HepG2 (cell line): ENCODE data around the gene C6orf136. TPM values are rescaled to one million over a fixed set of nuclear protein-coding genes. Genes with fewer than 3 reads are reported as not detected.
A peak's percentile ranks its signal among the peaks of the same experiment; 100 is the strongest.

Experiments
- DDIT3 ChIP-seq: sonication (generic); formaldehyde crosslinking; IDR thresholded peaks from 2 replicates; pipeline ENCODE4 v1.4.0; 2020; ENCODE audit warnings: mild to moderate bottlenecking, missing genetic modification reagents
- KLF6 ChIP-seq: IDR thresholded peaks from 2 replicates; pipeline ENCODE4 v1.8.0; 2016; ENCODE audit warnings: missing biosample characterization, missing genetic modification reagents
- NFAT5 ChIP-seq: sonication (generic); formaldehyde crosslinking; IDR thresholded peaks from 2 replicates; pipeline ENCODE4 v1.4.0; 2020; ENCODE audit warnings: missing genetic modification reagents
- PAXIP1 ChIP-seq: sonication (generic); formaldehyde crosslinking; conservative IDR thresholded peaks from 2 replicates; pipeline ENCODE4 v1.4.0; 2020; ENCODE audit warnings: mild to moderate bottlenecking, missing genetic modification reagents, moderate library complexity
- ZFP36L1 ChIP-seq: sonication (generic); formaldehyde crosslinking; IDR thresholded peaks from 2 replicates; pipeline ENCODE4 v1.8.0; 2022; ENCODE audit warnings: mild to moderate bottlenecking, missing genetic modification reagents, moderate library complexity
- ZFYVE20 ChIP-seq: sonication (generic); formaldehyde crosslinking; IDR thresholded peaks from 2 replicates; pipeline ENCODE4 v1.8.0; 2023; ENCODE audit warnings: low read depth, mild to moderate bottlenecking, moderate library complexity, missing genetic modification reagents, borderline replicate concordance
- ZMAT3 ChIP-seq: sonication (generic); formaldehyde crosslinking; conservative IDR thresholded peaks from 2 replicates; pipeline ENCODE4 v1.7.0; 2021; ENCODE audit warnings: missing genetic modification reagents
- ZNF564 ChIP-seq: sonication (generic); formaldehyde crosslinking; IDR thresholded peaks from 2 replicates; pipeline ENCODE4 v1.8.1; 2023; ENCODE audit warnings: mild to moderate bottlenecking, missing genetic modification reagents
- ZNF678 ChIP-seq: sonication (generic); formaldehyde crosslinking; IDR thresholded peaks from 2 replicates; pipeline ENCODE4 v1.4.0; 2020; ENCODE audit warnings: mild to moderate bottlenecking, missing genetic modification reagents
- ZNF749 ChIP-seq: sonication (generic); formaldehyde crosslinking; IDR thresholded peaks from 2 replicates; pipeline ENCODE4 v1.8.0; 2022; ENCODE audit warnings: mild to moderate bottlenecking, missing genetic modification reagents, moderate library complexity, borderline replicate concordance
- ZNF772 ChIP-seq: sonication (generic); formaldehyde crosslinking; IDR thresholded peaks from 2 replicates; pipeline ENCODE4 v1.5.0; 2020; ENCODE audit warnings: mild to moderate bottlenecking, missing genetic modification reagents
- polyA plus RNA-seq, 8 experiments: library from polyadenylated mRNA; depleted of rRNA in 3 of 8; stranded (reverse) in 7 of 8; unstranded in 1 of 8; fragments of >200 nt; fragmentation: Illumina TruSeq in 4 of 8; extraction: Trizol in 4 of 8; gene quantifications; 2 replicates each; pipeline versions ENCODE4 v1.2.1 to v1.2.3, GENCODE V29; 2011 to 2016; ENCODE audit warnings: low read depth in 4 of 8, missing spikeins in 1 of 8, mixed read lengths in 1 of 8; ENCODE audit not compliant: insufficient read depth in 1 of 8
- total RNA-seq, 5 experiments: library from RNA; depleted of rRNA; stranded (reverse); fragments of >200 nt; fragmentation: Illumina TruSeq; extraction: Trizol; gene quantifications; 2 replicates each; pipeline ENCODE4 v1.2.3, GENCODE V29; 2016; ENCODE audit warnings: low read depth in 1 of 5

C6orf136 gene
- total and polyA plus RNA-seq, 2 of the 13 experiments (the other 11 are each of a cell fraction or from before 2014, with no cell fraction given), result 12.0 to 26.2 TPM

GRCh38 chr6:30691208-30691847 is 44.4 kb downstream of the C6orf136 start (continued):
- TF ChIP-seq ZNF749 (CRISPR knock-in tag) (no peak), PAXIP1 (CRISPR knock-in tag) (no peak), ZFP36L1 (CRISPR knock-in tag) (peak; percentile 74; the same call in 1 of the 2 replicates), ZNF772 (CRISPR knock-in tag) (no peak; the same call in 1 of the 2 replicates), ZNF564 (CRISPR knock-in tag) (no peak), ZNF678 (CRISPR knock-in tag) (no peak), ZFYVE20 (CRISPR knock-in tag) (no peak), DDIT3 (CRISPR knock-in tag) (no peak), ZMAT3 (CRISPR knock-in tag) (no peak), NFAT5 (CRISPR knock-in tag) (no peak), KLF6 (no peak)
